ENCODE data around the gene TTC7B. TPM values are rescaled to one million over a fixed set of nuclear protein-coding genes. Genes with fewer than 3 reads are reported as not detected.

Gene TTC7B
- total and polyA plus RNA-seq, 12 donors, result 10.0 to 58.4 (median 24.7) TPM

DNA sequence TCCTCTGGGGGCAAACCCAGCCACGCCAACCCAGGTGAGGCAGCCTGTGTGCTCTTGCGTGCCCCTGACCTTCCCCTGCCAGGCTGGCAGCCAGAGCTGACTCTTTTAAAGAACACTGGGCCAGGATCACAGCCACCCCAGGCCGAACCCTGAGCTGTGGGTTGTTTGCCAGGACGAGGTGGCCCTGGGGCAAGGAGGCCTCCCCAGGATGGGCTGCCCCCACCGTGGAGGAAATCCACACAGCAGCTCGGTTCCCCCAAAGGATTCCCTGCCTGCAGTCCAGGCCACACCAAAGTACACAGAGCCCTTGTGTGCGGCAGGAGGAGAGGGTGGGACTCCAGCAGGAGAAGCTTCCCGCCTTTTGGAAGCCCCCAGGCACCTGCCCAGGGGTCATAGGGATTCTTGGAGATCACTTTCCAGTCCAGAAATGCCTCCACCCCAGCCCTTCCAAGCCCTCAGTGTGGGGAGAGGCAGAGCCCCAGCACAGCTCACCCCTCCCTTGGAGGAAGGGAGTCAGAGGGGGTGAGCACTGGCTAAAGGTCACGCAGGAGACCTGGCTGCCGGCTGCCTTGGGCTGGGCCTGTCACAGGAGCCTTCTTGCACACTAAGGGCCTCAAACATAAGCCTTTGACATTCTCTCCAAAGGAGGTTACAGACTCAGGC is 303.8 kb downstream of the TTC7B start:
- DNase-seq, result no peak
- no peak overlapping the region for H3K27ac ChIP-seq

DNA sequence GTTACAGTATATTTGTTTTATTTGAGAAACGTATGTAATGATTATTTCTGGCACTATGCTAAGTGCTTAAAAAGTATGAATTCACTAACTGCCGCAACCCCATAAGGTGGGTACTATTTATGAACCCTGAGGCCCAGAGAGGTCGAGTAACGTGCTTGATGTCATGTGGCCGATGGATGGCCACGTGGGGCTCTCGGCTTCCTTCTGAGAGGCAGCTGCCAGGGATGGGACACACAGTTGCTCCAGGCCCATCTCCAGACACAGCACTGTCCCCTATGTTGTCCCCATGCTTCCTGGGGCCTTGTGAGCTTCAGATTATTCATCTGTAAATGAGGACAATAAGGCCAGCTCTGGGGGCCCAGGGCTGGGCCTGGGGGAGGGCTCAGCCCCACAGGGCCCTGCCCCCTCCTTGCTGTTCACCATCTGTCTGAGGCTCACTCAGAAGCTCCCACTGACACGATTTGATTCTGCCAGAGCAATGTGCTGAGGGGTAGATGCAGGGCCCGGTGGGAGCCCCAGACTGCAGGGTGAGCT is 304.4 kb downstream of the TTC7B start:
- no peaks in the 10 kb centered on the region for H3K9me3 ChIP-seq (replicated peaks in 1 of 3)
- WGBS, 4 donors, result 67 to 86% (median 76%) methylated on average over 7 to 9 of the region's 9 CpGs
- no peak for TF ChIP-seq POLR2A (IDR thresholded peaks at IDR 0.05)
- TF ChIP-seq, protein P1, sequence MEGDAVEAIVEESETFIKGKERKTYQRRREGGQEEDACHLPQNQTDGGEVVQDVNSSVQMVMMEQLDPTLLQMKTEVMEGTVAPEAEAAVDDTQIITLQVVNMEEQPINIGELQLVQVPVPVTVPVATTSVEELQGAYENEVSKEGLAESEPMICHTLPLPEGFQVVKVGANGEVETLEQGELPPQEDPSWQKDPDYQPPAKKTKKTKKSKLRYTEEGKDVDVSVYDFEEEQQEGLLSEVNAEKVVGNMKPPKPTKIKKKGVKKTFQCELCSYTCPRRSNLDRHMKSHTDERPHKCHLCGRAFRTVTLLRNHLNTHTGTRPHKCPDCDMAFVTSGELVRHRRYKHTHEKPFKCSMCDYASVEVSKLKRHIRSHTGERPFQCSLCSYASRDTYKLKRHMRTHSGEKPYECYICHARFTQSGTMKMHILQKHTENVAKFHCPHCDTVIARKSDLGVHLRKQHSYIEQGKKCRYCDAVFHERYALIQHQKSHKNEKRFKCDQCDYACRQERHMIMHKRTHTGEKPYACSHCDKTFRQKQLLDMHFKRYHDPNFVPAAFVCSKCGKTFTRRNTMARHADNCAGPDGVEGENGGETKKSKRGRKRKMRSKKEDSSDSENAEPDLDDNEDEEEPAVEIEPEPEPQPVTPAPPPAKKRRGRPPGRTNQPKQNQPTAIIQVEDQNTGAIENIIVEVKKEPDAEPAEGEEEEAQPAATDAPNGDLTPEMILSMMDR (IDR thresholded peaks at IDR 0.05), result no peak
- no peak overlapping the region for H3K4me3 ChIP-seq
- H3K36me3 ChIP-seq (replicated peaks in 1 of 2), result no peaks in the 10 kb centered on the region
- DNase-seq, result no peak
- H3K27me3 ChIP-seq, result no peaks in the 10 kb centered on the region
- H3K4me1 ChIP-seq (replicated peaks in 1 of 2), result no peaks in the 10 kb centered on the region
- intact Hi-C loops (cut with DNase I), result no loop called here
- H3K27ac ChIP-seq, result no peak overlapping the region

More for the DNA sequence above, 303.8 kb downstream of the TTC7B start:
- H3K9me3 ChIP-seq (replicated peaks in 1 of 3), result no peaks in the 10 kb centered on the region
- intact Hi-C loops (cut with DNase I), result no loop called here
- TF ChIP-seq, protein P1 (IDR thresholded peaks at IDR 0.05), result no peak
- no peak for TF ChIP-seq POLR2A (IDR thresholded peaks at IDR 0.05)
- no peaks in the 10 kb centered on the region for H3K36me3 ChIP-seq (replicated peaks in 1 of 2)
- H3K4me1 ChIP-seq (replicated peaks in 1 of 2), result no peaks in the 10 kb centered on the region
- no peak overlapping the region for H3K4me3 ChIP-seq
- no peaks in the 10 kb centered on the region for H3K27me3 ChIP-seq
- 34 to 66% (median 64%) methylated on average over 4 to 10 of the region's 10 CpGs; no CpG with 5 or more reads in 1 of the 4 donors for WGBS, 4 donors

DNA sequence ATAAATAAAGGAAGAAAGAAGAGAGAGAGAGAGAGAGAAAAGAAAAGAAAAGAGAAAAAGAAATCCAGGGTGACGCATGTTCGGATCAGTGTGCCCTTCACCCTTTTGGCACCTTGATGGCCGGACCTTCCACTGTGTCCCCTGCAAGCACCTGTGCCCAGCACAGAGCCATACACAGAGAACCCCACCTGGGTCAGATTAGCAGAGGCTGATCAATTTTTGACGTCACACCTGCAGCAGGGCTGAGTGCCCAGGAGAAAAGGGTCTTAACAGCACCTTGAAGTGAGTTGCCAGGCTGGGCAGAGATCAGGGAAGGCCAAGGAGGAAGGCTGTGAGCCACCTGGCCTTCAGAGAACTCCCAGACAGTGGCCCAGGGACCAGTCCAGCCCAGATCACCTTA is 305.0 kb downstream of the TTC7B start:
- no peaks in the 10 kb centered on the region for H3K36me3 ChIP-seq (replicated peaks in 1 of 2)
- TF ChIP-seq, protein P1 (IDR thresholded peaks at IDR 0.05), result no peak
- TF ChIP-seq POLR2A (IDR thresholded peaks at IDR 0.05), result no peak
- H3K4me3 ChIP-seq, result no peak overlapping the region
- no peaks in the 10 kb centered on the region for H3K27me3 ChIP-seq
- intact Hi-C loops (cut with DNase I), result no loop called here
- DNase-seq, result no peak
- H3K27ac ChIP-seq, result no peak overlapping the region
- H3K9me3 ChIP-seq (replicated peaks in 1 of 3), result no peaks in the 10 kb centered on the region
- 86 to 94% (median 91%) methylated on average over 3 to 4 of the region's 4 CpGs for WGBS, 4 donors
- H3K4me1 ChIP-seq (replicated peaks in 1 of 2), result no peaks in the 10 kb centered on the region

DNA sequence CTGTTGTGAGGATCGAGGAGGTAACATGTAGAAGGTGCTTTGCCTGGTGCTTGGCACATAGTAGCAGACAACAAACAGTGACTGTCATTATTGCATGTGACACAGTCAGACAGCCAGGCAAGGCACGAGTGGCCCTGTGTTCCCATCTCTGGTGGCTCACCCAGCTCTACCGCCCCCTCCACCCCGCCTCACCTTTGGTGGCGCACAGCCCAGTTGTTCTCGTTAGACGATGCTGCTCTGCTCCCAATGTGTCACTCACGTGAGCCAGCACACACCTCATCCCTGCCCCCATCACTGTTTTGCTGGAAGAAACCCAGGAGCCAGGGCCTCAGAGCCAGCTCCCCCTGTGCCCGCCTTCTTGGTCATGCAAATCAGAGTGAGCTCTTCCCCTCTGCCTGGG is 306.1 kb downstream of the TTC7B start:
- no peaks in the 10 kb centered on the region for H3K4me1 ChIP-seq (replicated peaks in 1 of 2)
- H3K4me3 ChIP-seq, result no peak overlapping the region
- 70 to 75% (median 73%) methylated on average over 7 to 9 of the region's 9 CpGs for WGBS, 4 donors
- H3K27me3 ChIP-seq, result no peaks in the 10 kb centered on the region
- no peaks in the 10 kb centered on the region for H3K9me3 ChIP-seq (replicated peaks in 1 of 3)
- TF ChIP-seq, protein P1 (IDR thresholded peaks at IDR 0.05), result no peak
- no peak for TF ChIP-seq POLR2A (IDR thresholded peaks at IDR 0.05)
- intact Hi-C loops (cut with DNase I), result no loop called here
- no peak overlapping the region for H3K27ac ChIP-seq
- peak in 1 of 7 donors; percentile 60 for DNase-seq
- no peaks in the 10 kb centered on the region for H3K36me3 ChIP-seq (replicated peaks in 1 of 2)

All from adrenal gland (tissue), 12 donors.